Measurements from ENCODE around the gene XRN2.

XRN2 gene

DNA sequence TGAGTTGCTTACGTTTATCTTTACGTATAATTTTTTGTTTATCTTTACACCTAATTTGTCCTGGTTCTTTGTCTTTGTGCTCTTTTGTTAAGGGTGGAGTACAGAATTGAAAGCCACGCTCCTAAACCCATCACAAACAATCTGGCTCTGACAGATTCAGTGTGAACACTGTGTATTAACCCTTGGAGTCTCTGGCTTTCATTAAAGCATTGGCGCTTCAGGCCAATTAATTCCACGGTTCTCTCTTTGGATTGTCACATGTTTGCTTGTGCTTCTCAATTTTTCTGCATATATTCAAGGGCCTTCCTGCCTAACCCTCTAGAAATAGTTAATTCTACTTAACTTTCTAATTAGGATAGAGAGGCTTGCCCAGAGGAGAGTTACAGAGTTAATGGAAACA is 55.6 kb downstream of the XRN2 start:
- TF ChIP-seq POLR2AphosphoS5 (IDR thresholded peaks at IDR 0.05; ENCODE audit: low read depth, low read length) (no peak), FOXP2 (optimal IDR thresholded peaks at IDR 0.05; ENCODE audit: borderline replicate concordance, extremely low read depth, extremely low read length, insufficient read depth) (no peak), SIN3A (IDR thresholded peaks at IDR 0.05; ENCODE audit: borderline replicate concordance, insufficient read depth, low read length) (no peak), TAF1 (IDR thresholded peaks at IDR 0.05; ENCODE audit: borderline replicate concordance, insufficient read depth, low read length) (no peak)
- TF ChIP-seq, protein P1, sequence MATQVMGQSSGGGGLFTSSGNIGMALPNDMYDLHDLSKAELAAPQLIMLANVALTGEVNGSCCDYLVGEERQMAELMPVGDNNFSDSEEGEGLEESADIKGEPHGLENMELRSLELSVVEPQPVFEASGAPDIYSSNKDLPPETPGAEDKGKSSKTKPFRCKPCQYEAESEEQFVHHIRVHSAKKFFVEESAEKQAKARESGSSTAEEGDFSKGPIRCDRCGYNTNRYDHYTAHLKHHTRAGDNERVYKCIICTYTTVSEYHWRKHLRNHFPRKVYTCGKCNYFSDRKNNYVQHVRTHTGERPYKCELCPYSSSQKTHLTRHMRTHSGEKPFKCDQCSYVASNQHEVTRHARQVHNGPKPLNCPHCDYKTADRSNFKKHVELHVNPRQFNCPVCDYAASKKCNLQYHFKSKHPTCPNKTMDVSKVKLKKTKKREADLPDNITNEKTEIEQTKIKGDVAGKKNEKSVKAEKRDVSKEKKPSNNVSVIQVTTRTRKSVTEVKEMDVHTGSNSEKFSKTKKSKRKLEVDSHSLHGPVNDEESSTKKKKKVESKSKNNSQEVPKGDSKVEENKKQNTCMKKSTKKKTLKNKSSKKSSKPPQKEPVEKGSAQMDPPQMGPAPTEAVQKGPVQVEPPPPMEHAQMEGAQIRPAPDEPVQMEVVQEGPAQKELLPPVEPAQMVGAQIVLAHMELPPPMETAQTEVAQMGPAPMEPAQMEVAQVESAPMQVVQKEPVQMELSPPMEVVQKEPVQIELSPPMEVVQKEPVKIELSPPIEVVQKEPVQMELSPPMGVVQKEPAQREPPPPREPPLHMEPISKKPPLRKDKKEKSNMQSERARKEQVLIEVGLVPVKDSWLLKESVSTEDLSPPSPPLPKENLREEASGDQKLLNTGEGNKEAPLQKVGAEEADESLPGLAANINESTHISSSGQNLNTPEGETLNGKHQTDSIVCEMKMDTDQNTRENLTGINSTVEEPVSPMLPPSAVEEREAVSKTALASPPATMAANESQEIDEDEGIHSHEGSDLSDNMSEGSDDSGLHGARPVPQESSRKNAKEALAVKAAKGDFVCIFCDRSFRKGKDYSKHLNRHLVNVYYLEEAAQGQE (IDR thresholded peaks at IDR 0.05; ENCODE audit: insufficient read depth in 1 of 2, low read depth in 2 of 2, low read length in 2 of 2) = no peak

DNA sequence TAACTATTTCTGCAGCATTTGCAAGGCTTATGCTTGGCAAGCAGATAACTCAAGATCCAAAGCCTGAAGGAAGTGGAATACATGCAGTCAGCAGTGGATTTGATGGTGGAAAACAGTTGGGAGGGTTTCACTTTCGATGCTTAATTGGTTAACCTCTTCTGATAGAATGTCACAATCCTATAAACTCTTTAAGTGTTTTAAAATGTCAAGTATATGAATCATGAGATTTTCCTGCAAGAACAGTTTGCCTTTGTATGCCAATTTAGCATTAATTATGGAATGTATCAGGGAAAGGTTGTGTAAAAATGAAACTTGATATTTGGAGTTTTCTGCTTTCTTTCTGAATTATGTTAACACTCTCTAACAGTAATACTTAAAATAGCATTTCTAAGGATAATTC is 57.6 kb downstream of the XRN2 start:
- TF ChIP-seq, protein P1 (IDR thresholded peaks at IDR 0.05; ENCODE audit: insufficient read depth in 1 of 2, low read depth in 2 of 2, low read length in 2 of 2) = no peak

DNA sequence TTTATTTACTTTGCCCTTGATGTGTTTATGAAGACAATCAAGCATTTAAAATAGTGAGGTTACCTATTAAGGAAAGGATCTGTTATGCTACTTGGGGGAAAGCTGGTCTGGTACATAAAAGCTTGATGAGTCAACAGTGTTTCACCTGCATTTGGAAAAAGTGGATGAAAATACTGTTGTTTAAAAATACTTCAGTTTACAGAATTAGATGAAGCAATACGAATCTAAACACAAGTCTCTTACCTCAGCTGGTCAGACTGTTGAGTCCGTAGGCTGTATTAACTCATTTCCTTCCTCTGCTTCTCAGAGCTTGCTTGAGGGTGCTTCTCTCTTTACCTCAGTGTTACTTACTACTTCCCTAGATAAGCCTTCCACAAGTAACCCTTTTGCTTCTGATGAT is 58.1 kb downstream of the XRN2 start:
- TF ChIP-seq FOXP2 (optimal IDR thresholded peaks at IDR 0.05; ENCODE audit: borderline replicate concordance, extremely low read depth, extremely low read length, insufficient read depth) (no peak), TAF1 (IDR thresholded peaks at IDR 0.05; ENCODE audit: borderline replicate concordance, insufficient read depth, low read length) (no peak), POLR2AphosphoS5 (IDR thresholded peaks at IDR 0.05; ENCODE audit: low read depth, low read length) (no peak), SIN3A (IDR thresholded peaks at IDR 0.05; ENCODE audit: borderline replicate concordance, insufficient read depth, low read length) (no peak)
- TF ChIP-seq, protein P1 (IDR thresholded peaks at IDR 0.05; ENCODE audit: insufficient read depth in 1 of 2, low read depth in 2 of 2, low read length in 2 of 2) = no peak

DNA sequence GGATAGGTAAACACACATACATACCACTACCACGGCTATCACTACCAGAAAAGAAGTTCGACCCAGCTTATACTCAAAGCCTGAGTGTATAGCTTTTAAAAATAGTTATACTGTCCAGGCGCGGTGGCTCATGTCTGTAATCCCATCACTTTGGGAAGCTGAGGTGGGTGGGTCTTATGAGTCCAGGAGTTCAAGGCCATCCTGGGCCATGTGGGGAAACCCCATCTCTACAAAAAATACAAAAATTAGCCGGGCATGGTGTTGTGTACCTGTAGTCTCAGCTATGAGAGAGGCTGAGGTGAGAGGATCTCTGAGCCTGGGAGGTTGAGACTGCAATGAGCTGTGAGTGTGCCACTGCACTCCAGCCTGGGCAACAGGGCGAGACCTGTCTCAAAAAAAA is 61.3 kb downstream of the XRN2 start:
- TF ChIP-seq, protein P1 (IDR thresholded peaks at IDR 0.05; ENCODE audit: insufficient read depth in 1 of 2, low read depth in 2 of 2, low read length in 2 of 2) = no peak
- TF ChIP-seq TAF1 (IDR thresholded peaks at IDR 0.05; ENCODE audit: borderline replicate concordance, insufficient read depth, low read length) (no peak), SIN3A (IDR thresholded peaks at IDR 0.05; ENCODE audit: borderline replicate concordance, insufficient read depth, low read length) (no peak), POLR2AphosphoS5 (IDR thresholded peaks at IDR 0.05; ENCODE audit: low read depth, low read length) (no peak), FOXP2 (optimal IDR thresholded peaks at IDR 0.05; ENCODE audit: borderline replicate concordance, extremely low read depth, extremely low read length, insufficient read depth) (no peak)

DNA sequence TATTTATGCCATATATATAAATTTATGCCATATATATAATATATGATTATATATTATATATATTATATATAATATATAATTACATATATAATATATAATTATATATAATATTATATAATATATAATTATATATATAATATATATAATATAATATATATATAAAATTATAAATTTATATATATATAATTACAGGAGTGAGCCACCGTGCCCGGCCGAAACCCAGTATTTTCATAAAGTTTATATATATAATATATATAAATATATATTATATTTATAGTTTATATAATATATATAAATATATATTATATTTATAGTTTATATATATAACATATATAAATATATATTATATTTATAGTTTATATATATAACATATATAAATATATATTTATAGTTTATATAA is 62.6 kb downstream of the XRN2 start:
- TF ChIP-seq SIN3A (IDR thresholded peaks at IDR 0.05; ENCODE audit: borderline replicate concordance, insufficient read depth, low read length) = no peak
- TF ChIP-seq POLR2AphosphoS5 (IDR thresholded peaks at IDR 0.05; ENCODE audit: low read depth, low read length) = no peak
- TF ChIP-seq FOXP2 (optimal IDR thresholded peaks at IDR 0.05; ENCODE audit: borderline replicate concordance, extremely low read depth, extremely low read length, insufficient read depth) = no peak
- TF ChIP-seq, protein P1 (IDR thresholded peaks at IDR 0.05; ENCODE audit: insufficient read depth in 1 of 2, low read depth in 2 of 2, low read length in 2 of 2) = no peak
- no peak for TF ChIP-seq TAF1 (IDR thresholded peaks at IDR 0.05; ENCODE audit: borderline replicate concordance, insufficient read depth, low read length)

Data from PFSK-1 (cell line).